Cardiac fibroblast (primary cell): ENCODE data around the gene SPECC1.
"Not testable (repeated sequence)": the region's sequence is repeated elsewhere in the genome, so short reads cannot be mapped to it uniquely, and the experiment has no call there.

Experiments
- DNase-seq, 2 donors: peaks; one replicate each; pipeline versions ENCODE4 v3.0.0 to v3.0.0-alpha.2; 2010; ENCODE audit warnings: low read depth in 2 of 2
- H3K4me3 ChIP-seq, 2 donors: replicated peaks in 1 of 2; 1 replicate in 1 of 2; 2 replicates in 1 of 2; pipeline ENCODE4 v1.5.1; 2011; ENCODE audit warnings: low read depth in 2 of 2, low read length in 2 of 2, mild to moderate bottlenecking in 2 of 2, moderate library complexity in 1 of 2
- TF ChIP-seq, protein P1 (sequence below): IDR thresholded peaks from one replicate; pipeline ENCODE4 v1.5.1; 2011; ENCODE audit warnings: low read depth, mild to moderate bottlenecking, low read length, inconsistent platforms

The SPECC1 gene

GRCh38 chr17:20320535-20321229 is 311.5 kb downstream of the SPECC1 start:
- TF ChIP-seq, protein P1, sequence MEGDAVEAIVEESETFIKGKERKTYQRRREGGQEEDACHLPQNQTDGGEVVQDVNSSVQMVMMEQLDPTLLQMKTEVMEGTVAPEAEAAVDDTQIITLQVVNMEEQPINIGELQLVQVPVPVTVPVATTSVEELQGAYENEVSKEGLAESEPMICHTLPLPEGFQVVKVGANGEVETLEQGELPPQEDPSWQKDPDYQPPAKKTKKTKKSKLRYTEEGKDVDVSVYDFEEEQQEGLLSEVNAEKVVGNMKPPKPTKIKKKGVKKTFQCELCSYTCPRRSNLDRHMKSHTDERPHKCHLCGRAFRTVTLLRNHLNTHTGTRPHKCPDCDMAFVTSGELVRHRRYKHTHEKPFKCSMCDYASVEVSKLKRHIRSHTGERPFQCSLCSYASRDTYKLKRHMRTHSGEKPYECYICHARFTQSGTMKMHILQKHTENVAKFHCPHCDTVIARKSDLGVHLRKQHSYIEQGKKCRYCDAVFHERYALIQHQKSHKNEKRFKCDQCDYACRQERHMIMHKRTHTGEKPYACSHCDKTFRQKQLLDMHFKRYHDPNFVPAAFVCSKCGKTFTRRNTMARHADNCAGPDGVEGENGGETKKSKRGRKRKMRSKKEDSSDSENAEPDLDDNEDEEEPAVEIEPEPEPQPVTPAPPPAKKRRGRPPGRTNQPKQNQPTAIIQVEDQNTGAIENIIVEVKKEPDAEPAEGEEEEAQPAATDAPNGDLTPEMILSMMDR: peak; percentile 68
- peak; percentile 73 to 75 for DNase-seq
- H3K4me3 ChIP-seq: peak overlapping the region; percentile 25 to 37

DNA sequence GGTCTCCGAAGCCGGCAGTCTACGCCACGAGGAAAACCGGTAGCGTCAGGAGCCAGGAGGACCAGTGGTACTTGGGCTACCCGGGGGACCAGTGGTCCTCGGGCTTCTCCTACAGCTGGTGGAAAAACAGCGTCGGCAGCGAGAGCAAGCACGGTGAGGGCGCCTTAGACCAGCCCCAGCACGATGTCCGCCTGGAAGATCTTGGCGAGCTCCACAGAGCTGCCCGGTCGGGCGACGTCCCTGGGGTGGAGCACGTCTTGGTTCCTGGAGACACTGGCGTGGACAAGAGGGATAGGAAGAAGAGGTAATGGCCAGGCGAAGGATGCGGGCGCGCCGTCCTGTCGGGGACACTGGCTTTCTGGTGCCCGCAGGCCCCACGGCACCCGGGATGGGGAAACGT is 312.2 kb downstream of the SPECC1 start:
- not testable (repeated sequence) for H3K4me3 ChIP-seq, DNase-seq

DNA sequence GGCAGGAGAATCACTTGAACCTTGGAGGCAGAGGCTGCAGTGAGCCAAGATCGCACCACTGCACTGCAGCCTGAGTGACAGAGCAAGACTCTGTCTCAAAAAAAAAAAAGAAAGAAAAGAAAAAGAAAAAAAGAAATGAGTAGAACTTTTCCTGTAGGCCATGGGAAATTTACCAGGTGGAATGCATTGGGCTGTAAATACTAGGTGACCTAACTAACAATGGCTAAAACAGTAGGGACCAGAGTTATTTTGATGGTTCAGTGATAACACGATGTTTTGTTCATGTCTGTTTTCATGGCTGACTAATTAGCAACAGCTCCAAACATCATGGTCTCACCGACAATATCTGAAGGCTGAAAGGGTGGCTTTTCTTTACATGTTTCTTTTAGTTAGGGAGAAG is 318.6 kb downstream of the SPECC1 start:
- not testable (repeated sequence) for DNase-seq, H3K4me3 ChIP-seq

- H3K4me3 ChIP-seq, DNase-seq: not testable (repeated sequence)
Measured at GRCh38 chr17:20351405-20351804, 342.2 kb downstream of the SPECC1 start.

- DNase-seq, H3K4me3 ChIP-seq: not testable (repeated sequence)
Measured at GRCh38 chr17:20352567-20352966, 343.4 kb downstream of the SPECC1 start.

GRCh38 chr17:20363846-20364245 is 354.7 kb downstream of the SPECC1 start:
- not testable (repeated sequence) for H3K4me3 ChIP-seq, DNase-seq
